ENCODE data around the gene CERS1.

- TF ChIP-seq EZH2 (IDR thresholded peaks at IDR 0.05; ENCODE audit: insufficient read depth, poor library complexity, severe bottlenecking) (no peak), EZH2phosphoT487 (IDR thresholded peaks at IDR 0.05; ENCODE audit: insufficient read depth, low read depth) (no peak)
These were observed 45.2 kb downstream of the CERS1 start for GRCh38 chr19:18850471-18851375.
